Measurements from ENCODE around the gene KLHDC4.
"Not testable (repeated sequence)": the region's sequence is repeated elsewhere in the genome, so short reads cannot be mapped to it uniquely, and the experiment has no call there.

The KLHDC4 gene

DNA sequence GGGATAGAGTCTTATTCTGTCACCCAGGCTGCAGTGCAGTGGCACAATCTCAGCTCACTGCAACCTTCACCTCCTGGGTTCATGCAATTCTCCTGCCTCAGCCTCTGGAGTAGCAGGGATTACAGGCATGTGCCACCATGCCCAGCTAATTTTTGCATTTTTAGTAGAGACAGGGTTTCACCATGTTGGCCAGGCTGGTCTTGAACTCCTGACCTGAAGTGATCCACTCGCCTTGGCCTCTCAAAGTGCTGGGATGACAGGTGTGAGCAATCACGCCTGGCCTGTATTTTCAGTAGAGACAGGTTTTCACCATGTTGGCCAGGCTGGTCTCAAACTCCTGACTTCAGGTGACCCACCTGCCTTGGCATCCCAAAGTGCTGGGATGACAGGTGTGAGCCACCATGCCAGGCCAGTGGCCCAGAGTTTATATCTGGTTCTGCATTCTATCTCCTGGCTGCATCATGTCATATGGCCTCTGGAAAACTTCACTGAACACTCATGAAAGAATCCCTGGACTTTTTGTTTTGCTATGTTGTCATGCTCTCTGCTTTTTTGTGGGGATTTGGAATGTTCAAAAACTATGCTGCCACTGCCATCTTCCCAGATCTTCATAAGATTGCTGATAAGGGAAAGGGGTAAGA lies 21.8 kb upstream of the KLHDC4 start:
- not testable (repeated sequence) for DNase-seq

DNA sequence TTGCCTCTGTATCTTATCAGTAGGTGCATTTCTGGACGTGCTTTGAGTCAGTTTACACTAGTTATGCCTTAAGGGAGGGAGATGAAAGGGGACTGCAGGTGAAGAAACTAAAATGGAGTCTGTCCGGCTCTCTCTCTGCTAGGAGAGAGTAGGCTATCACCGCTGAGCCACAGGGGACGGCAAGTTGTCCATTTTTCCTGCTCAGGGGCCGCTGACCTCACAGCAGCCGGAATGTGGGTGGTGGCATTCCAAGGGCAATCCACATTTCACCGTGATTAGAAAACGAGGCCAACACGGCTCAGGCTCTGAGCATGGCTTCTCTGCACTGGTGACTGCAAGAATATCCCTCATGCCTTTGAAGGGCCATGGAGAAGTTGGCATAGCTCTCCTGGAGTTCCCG lies 19.0 kb upstream of the KLHDC4 start:
- DNase-seq = no peak

DNA sequence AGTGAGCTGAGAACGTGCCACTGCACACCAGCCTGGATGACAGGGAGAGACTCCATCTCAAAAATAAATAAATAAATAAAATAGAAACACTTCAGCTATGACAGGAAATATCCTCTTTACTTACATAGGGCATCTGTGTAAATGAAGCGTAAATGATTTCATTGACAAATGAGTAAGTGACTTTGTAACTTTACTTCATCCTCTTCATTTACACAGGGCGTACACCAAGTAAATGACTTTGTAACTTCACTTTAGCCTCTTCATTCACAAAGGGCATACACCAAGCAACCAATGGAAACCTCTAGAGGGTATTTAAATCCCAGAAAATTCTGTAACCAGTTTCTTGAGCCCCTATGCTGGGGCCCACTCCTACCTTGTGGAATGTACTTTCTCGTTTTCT lies 16.2 kb upstream of the KLHDC4 start:
- DNase-seq = no peak

DNA sequence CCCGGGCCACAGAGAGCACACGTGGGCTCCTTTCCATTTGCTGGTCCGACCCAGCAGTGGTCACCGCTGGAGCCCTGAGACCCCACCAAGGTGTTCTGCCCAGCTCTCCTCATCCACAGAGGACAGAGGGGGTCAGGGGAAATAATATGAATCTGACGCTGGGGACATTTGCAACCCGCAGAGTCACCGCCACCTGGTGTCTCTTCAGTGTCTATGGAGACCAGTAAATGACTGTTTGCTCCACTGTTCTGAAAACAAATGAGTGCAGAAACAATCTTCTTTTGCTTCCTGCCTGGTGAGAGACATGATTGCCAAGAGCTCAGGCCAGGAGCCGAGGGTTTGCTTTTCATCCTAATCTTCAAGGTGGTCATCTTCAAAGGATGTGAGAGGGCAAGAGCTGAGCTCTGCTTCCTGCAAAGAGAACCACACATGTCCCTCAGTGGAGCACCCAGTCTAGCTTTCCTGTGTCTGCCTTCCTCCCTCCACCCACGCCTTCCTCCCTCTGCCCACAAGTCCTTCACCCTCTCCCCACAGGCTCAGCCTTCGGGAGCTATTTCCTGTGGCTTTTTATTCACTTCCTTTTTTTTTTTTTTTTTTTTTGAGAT lies 14.7 kb upstream of the KLHDC4 start:
- DNase-seq = peak in 1 of 2 donors; percentile 26

DNA sequence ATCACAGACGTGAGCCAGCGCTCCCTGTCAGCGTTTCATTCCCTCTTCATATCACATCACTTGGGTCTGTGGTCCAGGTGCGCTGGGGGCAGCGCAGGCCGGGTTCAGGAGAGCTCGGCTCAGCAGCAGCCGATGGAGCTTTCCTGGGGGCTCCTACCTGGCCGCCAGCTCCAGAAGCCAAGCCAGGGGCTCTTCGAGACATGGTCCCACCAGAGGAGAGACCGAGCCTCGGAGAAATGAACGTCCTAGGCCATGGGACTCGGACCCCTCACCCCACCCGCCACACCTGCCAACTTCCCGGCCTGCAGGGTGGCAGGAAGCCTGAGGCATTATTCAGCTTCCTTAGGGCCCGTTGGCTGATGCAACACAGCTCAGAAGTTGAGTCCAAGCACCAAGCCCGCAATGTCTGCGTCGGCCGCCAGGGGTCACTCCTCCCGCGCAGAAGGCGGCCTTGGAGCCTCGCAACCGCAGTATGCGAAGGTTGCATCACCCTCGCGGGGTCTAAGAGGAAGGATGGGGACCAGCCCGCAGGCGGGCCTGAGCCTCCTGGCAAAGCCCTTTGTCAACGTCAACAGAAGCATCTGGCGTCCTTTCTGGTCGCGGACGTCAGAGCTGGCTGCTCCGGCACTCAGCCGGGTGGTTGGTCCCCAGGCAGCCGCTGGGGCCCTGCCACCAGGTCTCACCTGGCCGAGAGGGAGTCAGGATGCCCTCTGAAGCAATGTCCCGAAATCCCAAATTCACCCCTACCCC lies 13.2 kb upstream of the KLHDC4 start:
- peak; percentile 64 to 84 for DNase-seq

DNA sequence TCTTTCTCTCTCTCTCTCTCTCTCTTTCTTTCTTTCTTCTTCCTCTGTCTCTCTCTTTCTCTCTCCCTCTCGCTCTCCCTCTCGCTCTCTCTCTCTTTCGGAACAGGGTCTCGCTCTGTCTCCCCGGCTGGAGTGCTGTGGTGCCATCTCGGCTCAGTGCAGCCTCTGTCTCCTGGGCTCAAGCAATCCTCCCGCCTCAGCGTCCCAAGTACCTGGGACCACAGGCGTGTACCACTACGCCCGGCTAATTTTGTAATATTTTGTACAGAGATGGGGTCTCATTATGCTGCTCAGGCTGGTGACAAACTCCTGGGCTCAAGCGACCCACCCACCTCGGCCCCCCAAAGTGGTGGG lies 12.7 kb upstream of the KLHDC4 start:
- DNase-seq = no peak

DNA sequence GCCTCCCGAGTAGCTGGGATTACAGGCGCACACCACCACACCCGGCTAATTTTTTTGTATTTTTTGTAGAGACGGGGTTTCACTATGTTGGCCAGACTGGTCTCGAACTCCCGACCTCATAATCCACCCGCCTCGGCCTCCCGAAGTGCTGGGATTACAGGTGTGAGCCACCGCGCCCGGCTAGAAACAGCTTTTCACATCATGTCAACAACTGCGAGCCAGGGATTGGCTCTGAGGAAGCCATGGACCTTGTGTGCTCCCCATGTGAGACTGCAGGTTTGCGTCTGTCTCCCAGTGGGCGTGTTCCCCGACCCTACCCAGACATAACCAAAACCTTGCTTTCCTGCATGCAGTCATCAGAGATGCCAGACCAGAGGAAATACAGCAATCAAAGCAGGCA lies 8.1 kb upstream of the KLHDC4 start:
- not testable (repeated sequence) for DNase-seq

DNA sequence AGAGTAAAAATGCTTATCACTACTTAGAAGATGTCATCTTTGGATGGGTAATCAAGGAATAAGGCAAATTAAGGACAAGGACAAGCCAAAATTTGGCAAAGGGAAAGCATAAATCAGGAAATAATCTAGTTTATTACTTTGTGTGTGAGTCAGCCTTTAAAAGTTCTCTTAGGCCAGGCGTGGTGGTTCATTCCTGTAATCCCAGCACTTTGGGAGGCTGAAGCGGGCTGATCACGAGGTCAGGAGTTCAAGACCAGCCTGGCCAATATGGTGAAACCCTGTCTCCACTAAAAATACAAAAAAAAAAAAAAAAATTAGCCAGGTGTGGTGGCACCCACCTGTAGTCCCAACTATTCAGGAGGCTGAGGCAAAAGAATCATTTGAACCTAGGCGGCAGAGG lies 1.7 kb upstream of the KLHDC4 start:
- DNase-seq = not testable (repeated sequence)

DNA sequence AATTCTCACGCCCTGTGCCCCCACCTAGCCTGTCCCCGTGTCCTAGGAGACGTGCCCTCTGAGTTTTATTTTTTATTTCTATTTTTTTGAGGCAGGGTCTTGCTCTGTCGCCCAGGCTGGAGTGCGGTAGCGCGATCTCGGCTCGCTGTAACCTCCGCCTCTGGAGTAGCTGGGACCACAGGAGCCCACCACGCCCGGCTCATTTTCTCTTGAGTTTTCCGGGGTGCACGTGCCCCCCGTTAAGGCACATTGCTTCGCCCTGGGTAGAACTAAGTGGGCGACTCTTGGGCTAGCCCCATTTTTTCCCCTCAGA lies 655 bp upstream of the KLHDC4 start:
- DNase-seq = no peak

DNA sequence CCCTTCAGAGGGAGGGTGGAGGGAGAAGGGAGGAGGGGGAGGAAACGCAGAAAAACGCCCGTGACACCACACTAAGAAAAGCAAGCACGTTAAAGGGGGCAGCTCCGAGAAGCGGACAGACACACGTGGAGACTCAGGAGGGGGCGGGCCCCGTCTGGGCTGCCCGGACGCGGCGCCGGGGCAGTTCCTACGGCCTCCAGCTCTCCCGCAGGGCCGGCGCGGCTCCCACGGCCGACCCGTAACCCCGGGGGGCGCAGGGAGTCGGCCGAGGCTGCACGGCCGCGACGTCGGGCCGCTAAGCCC lies 362 bp downstream of the KLHDC4 start:
- no peak for DNase-seq

DNA sequence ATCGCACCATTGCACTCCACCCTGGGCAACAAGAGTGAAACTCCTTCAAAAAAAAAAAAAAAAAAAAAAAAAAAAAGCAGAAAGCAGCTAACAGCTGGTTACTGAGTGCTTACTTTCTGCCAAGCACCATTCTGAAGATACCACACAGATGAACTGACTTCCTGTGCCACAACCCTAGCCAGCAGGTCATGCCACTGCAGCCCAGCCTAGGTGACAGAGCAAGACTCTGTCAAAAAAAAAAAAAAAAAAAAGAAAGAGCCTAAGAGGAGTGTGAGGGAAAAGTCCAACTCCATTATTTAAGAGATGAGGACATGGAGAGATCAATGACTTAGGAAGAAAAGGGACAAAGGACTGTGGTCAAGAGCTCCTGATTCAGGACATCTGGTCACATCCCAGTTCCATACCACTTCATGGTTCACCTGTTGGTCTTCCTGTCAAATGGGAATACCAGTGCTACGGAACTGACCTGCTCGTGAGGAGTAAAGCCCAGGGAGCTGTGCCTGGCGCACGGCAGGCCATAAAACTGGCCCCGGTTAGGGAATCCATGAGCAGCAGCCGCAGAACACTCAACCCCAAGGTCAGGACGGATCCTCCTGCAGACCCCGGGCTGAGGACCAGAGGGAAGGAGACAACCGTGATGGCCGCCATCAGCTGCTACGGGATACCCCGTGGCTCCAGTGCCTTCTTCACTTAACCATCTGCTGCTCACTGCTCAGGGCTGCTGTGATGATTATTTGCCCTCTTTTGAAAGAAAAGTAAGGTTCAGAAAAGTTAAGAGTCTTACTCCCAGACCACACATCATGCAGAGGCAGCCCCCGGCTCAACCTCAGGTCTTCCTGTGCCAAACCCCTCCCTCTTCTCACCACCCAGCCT lies 950 bp downstream of the KLHDC4 start:
- DNase-seq = no peak

DNA sequence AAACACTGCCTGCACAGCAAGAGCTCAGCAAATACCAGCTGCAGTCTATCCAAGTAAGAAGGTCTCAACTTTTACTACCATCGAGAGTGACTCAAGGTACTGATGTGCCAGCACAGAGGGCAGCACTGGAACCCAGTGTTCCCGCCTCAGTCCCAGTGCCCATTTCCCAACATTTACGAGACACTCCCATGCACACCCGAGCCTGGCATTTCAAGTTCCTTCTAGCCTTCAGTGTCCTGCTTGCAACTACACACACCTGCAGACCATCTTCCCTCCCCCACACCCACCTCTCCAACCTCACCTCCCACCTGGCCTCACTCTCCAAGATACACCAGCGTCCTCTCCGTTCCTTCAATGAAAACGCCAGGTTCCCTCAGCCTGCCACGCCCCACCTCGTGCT lies 3.2 kb downstream of the KLHDC4 start:
- DNase-seq = no peak

DNA sequence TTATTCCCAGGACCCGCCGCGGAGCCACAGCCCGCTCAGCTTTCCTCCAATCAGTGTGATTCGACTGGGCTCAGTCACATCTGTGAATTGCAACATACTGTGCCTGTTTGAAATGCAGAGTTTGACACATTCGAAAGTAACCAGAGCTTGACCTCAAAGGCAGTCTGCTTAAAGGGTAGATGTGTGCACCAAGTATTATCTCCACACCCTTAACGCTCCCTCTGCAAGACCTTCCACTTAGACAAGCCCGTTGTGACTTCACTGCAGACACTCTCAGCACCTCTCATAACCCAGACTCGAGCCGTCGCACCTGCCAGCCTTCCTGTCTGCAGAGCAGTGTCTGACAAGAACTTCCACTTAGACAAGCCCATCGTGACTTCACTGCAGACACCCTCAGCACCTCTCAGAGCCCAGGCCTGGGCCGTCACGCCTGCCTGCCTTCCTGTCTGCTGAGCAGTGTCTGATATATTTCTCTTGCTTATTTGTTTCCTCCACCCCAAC lies 3.7 kb downstream of the KLHDC4 start:
- DNase-seq = no peak

DNA sequence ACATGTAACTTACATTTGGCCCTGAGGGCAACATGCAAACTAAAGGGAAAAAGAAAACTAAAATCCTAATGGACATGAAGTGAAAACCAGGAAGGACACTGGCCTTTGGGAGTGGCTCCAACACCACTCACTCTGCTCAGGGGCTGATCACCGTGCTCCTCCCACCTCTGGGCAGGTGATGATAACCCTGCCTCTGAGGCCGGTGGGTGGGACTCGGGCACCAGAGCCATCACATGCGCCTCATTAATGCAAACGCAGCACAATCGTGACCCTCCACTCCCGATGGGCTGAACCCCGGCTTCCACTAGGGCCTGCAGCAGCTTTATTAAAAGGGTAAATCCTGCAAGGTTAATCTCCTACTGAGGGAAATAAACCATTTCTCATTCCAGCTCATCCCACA lies 4.7 kb downstream of the KLHDC4 start:
- no peak for DNase-seq

DNA sequence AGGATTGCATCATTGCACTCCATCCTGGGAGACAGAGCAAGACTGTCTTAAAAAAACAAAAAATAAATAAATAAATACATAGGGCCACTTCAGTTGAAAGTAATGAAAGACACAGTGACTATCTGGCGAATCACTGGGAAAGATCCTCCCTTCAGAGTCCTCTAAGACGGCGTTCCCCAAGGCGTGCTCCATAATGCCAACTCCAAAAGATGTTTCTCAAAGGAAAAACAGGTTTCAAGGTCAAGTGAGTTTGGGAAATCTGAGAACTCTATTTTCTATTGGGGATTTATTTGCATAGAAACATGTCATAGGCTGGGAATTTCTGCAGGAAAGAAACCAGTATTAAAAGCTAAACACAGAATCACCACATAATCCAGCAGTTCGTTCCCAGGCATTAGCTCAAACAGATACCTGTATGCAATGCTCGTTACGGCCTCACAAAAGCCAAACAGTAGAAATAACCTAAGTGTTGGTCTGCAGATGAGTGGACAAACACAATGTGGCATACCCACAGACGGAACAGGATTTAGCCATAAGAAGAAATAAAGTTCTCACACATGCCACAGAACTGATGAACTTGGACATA lies 7.9 kb downstream of the KLHDC4 start:
- DNase-seq = no peak

DNA sequence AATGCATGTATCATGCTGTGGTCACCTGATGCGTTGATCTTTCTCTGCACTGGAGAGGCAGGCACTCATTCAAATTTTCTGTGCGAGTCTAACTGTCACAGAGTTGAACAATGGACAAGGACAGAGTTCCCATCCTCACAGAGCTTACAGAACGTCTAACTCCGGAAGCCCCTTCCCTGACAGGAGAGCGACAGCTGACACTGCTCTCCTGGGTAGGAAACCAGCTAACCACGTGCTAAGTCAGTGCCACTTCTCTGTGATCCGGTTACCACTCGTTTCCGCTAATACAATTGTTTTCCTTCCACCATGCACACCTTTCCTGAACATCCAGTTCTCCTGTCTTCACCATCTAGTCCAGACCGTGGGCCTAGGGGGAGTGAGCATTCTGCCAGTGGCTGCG lies 11.3 kb downstream of the KLHDC4 start:
- DNase-seq = no peak

DNA sequence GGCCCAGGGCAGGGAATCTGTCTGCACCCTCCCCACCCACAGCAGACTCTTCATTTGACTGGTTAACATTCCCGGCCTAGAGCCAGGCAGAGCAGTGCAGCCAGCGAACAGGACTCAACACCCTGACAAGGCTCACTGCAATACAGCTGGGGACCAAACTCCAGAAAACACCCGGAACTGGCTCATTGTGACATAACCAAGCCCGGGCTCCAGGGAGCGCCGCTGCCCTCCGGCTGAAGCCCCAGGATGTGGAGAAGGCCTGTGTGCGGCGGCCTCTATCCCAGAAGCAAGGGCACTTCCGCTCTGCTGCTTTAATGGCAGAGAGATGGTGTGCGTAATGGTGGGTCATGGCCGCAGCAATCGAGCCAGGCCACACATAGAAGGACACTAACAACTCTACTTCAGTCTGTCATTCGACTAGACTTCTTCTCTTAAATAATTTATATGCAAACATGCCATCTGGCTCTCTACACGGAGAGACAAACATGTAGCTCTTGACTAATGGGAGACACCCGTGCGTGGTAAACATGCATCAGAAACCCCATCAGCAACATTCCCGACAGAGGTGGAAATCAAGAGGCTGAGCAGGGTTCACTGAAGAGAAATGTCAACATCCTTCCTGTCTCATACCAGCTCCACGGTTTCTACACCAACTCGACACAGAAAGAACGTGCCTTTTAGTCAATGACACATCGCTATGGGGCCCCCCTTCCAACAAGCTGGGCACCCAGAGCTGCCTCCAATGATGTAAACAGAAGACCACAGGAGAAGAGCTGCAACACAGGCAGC lies 18.0 kb downstream of the KLHDC4 start:
- no peak for DNase-seq

DNA sequence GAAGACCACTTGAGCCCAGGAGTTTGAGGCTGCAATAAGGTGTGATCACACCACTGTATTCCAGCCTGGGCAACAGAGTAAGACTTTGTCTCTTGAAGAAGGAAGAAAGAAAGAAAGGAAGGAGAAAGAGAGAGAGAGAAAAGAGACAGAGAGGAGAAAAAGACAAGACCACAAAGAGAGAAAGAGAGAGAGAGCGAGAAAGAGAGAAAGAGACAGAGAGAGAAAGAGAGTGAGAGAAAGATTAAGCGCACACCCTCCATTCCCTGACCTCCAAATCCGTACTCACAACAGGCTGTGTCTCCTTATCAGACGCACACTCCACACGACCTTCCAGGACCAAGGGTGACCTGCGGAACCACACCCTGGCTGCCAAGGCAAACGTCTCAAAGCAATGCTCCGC lies 19.6 kb downstream of the KLHDC4 start:
- no peak for DNase-seq

DNA sequence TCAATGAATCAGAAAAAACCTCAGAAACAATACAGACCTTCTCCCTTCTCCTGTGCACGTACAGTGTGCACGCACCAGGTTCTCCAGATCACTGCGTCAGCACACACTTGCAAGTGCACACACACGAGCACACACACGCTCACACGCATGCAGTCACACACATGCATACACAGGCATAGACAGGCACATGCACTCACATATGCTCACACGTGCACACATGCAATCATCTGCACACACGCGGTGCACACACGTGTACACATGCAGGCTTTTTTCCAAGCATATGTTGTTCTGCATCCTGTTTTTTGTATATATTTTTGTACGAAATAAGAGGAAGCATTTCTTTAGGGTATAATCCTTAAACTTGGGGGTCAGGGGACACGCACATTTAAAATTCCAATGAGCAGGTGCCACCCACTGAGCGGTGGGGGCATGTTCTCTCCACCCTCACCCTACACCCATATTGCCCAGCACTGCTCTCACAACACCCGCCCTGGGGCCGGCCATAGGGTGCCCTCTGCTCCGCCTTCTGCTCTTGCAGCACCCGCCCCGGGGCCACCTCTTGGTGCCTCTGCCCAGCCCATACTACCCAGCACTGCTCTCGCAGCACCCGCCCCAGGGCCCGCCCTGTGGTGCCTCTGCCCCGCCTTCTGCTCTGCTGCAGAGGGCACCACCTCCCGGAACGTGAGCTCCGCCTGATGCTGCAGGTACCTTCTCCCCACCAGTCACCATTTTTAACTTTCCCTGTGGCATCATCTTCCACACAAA lies 20.9 kb downstream of the KLHDC4 start:
- DNase-seq = no peak

DNA sequence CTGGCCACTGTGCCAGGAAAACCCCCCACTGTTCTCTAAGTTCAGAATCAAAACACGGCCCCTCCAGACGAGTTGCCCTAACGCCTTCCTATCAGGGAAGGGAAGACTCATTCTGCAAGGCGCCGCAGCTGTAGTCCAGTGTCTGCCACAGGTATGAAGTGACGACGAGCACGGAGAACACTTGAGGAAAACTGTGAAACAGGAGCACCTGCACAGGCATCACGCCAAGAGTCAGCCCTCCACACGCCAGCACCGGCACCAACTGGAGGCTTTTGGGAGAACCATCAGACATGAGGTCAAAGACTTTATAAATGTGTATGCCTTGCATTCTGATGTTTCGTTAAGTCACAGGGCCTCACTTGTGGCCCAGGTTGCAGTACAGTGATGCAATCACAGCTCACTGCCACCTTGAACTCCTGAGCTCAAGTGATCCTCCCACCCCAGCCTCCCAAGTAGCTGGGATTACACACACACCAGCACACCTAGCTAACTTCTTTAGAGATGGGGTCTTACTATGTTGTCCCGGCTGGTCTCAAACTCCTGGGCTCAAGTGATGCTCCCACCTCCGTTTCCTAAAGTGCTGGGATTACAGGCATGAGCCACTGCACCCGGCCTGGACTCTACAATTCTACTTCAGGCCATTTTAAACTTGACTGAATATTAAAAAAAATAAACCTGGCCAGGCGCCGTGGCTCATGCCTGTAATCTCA lies 22.9 kb downstream of the KLHDC4 start:
- no peak for DNase-seq

Measured in hippocampal formation (tissue), 2 donors.